HG03378 (cell line): ENCODE measurements around the gene FXYD7.
"Not testable (repeated sequence)": the region's sequence is repeated elsewhere in the genome, so short reads cannot be mapped to it uniquely, and the experiment has no call there.

Experiments
- ATAC-seq: cut with Tn5 transposase; IDR thresholded peaks from one replicate; pipeline ENCODE4 v1.9.1; 2021; ENCODE audit warnings: mild to moderate bottlenecking, moderate library complexity; ENCODE audit not compliant: unreplicated experiment

The FXYD7 gene, protein sequence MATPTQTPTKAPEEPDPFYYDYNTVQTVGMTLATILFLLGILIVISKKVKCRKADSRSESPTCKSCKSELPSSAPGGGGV

GRCh38 chr19:35143231-35143715, at the start of gene FXYD7:
Gene FXYD7 (plus strand): TSS chr19:35143255. CDS start chr19:35143334, 79 bp downstream.
- ATAC-seq = no peak

GRCh38 chr19:35093430-35093829, 49.6 kb upstream of the FXYD7 start:
- ATAC-seq = no peak

DNA sequence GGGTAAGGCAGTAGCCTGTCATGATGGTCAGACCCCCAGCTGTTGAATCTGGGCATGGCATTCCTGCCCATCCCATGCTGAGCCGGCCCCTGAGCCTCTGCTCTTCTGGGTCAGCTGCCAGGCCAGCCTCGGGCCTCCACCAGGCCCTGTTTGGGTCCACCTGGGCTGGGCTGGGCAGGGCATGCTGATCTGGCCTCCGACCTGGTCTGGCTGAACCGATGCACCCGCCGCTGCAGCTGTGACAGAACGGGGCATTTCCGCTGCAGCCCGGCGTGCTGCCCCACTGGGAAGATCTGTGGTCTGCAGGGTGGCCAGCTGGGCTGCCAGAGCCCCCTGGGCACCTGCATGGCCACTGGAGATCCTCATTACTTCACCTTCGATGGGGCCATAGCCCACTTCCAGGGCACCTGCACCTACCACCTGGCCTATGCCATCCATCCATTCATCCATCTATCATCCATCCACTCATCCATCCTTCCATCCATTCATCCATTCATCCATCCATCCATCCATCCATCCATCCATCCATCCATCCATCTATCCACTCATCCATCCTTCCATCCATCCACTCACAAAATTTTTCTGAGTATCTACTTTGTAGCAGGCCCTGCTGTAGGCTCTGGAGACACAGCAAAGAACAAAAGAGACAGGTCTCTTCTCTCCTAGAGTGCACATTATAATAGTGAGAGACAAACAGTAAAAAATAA, 49.0 kb upstream of the FXYD7 start:
- no peak for ATAC-seq

GRCh38 chr19:35094656-35095055, 48.4 kb upstream of the FXYD7 start:
- no peak for ATAC-seq

DNA sequence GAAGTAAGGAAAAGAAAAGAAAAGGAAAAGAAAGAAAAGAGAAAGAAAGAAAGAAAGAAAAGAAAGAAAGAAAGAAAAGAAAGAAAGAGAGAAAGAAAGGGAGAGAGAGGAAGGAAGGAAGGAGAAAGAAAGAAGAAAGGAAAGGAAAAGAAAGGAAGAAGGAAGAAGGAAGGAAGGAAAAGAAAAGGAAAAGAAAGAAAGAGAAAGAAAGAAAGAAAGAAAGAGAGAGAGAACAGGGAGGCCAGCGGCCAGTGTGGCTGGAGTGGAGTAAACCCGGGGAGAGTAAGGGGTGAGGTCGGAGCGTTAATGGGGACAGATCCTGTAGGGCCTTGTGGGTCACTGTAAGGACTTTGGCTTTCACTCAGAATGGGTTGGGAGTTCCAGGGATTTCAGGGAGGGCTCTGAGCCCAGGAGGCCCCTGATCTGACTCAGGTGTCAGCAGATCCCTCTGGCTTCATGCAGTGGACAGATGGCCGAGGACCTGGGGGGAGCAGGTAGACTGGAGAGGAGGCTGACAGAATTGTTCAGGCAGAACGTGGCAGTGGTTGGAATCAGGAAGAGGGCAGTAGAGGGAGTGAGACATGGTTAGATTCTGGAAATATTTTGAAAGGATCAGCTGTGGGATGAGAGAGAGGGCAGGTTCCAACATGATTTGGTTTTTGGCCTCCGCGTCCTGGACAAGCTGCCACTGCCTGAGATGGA, 47.2 kb upstream of the FXYD7 start:
- no peak for ATAC-seq

DNA sequence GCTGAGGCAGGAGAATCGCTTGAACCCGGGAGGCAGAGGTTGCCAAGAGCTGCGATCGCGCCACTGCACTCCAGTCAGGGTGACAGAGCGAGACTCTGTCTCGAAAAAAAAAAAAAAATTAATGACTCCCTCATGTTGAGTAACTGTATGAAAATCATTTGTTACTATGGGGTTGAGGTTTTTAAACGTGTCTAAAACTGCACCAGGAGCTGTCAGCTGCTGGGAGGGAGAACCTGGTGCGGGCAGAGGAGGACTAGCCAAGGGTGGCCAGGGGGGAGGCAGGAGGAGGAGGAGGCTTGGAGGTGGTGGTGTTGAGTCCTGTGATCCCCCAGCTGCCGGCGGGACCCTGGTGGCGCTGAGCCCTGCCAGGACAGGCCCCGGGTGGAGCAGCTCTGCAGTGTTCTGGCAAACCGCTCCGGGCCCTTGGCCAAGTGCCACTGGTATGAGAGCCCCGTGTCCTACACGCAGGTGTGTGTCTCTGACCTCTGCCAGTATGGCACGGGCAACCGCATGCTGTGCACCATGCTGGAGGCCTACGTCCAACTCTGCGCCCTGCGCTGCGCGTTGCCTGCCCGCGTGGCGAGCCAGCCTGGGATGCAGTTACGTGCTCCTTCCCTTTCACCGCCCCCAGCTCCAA, 44.5 kb upstream of the FXYD7 start:
- no peak for ATAC-seq

DNA sequence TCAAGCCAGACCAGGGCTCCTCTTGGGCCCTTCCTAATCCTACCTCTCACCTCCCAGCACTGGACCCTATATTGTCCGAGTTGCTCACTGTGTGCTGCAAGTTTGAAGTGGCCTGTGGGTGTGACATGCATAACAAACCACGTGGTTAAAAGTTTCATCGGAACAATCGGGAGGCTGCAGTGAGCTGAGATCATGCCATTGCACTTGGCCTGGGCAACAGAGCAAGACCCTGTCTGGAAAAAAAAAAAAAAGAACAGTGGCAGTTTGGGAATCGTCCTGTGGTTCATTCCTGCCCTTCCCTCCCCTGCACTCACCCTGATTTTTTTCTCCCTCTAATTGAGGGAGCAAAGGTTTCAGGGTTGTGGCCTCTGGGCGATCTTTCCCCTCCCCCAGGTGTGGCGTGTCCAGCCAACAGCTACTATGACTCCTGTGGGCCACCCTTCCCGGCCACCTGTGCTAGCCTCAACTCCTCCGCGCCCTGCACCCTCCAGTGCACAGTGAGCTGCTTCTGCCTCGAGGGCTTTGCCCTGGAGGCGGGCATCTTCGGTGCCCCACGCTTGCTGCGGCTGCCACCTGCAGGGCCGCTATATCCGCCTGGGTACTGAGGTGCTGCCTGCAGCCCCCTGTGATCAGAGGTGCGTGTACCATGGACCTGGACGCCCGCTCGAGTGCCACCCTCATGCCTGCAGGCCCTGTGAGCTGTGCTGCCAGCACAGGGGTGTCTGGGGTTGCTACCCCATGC, 43.7 kb upstream of the FXYD7 start:
- ATAC-seq = no peak

DNA sequence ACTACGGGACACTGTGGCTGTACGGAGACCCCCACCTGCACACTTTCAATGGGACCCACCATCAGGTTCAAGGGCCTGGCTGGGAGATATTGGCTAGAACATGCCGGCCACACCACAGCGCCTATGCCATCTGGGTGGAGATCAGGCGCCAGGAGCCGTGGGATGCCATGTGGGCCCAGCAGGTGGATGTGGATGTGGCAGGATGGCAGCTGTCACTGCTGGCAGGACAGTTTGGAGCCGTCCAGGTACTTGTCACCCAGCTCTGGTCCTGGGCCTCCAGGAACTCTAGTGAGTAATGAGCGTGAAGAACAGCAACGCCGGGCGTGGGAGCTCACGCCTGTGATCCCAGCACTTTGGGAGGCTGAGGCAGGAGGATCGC, 43.2 kb upstream of the FXYD7 start:
- no peak for ATAC-seq

DNA sequence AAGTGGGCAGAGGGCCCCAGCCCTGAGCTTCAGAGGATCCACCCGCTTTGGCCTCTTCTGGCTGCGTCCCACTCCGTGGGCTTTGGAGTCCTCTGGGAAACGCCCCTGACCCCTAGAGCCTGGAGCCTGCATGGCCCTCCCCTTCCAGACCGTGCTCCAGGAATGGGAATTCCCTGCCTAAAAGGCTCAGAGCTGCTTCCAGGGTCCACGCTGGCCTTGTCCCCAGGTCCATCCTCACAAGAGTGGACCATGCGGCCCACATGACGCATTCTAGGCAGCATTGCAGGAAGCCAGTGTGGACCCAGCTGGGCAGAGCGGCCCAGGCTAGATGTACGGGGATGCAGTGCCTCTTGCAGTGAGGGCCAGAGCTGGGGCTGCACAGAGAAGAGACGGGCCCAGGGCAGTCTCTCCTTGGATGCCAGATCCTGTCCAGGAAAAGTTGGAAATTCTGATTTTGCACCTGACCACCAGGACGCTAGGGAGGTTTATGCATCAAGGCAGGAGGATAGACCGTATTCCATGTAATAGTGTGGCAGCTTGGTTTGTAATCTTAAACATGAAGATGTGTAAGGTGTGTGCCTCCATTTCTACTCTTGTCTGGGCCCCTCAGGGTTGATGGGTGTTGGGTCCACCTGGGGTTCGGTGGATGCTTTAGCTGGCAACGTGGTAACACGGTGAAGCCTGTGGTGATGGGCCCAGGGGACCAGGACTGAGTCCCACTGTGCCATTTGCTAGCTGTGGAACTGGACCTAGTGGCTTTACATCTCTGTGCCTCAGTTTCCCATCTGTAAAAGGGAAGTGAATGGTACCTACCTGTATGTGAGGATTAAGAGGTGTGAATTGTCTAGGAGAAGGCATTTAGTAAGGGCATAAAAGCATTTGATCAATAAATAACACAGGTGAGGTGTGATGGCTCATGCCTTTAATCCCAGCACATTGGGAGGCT, 42.2 kb upstream of the FXYD7 start:
- no peak for ATAC-seq

DNA sequence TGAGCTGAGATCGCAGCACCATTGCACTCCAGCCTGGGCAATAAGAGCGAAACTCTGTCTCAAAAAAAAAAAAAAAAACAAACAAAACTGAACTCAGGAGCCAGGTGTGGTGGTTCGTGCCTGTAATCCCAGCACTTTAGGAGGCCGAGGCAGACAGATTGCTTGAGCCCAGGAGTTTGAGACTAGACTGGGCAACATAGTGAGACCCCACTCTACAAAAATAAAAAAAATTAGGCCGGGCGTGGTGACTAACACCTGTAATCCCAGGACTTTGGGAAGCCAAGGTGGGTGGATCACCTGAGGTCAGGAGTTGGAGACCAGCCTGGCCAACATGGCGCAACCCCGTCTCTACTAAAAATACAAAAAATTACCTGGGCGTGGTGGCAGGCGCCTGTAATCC, 41.1 kb upstream of the FXYD7 start:
- not testable (repeated sequence) for ATAC-seq

DNA sequence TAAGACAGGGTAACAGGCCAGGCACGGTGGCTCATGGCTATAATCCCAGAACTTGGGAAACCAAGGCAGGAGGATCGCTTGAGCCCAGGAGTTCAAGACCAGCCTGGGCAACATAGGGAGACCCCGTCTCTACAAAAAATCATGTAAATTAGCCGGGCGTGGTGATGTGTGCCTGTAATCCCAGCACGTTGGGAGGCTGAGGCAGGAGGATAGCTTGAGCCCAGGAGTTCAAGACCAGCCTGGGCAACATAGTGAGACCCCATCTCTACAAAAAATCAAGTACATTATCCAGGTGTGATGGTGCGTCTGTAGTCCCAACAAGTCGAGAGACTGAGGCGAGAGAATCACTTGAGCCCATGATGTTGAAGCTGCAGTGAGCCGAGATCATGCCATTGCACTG, 39.4 kb upstream of the FXYD7 start:
- not testable (repeated sequence) for ATAC-seq

DNA sequence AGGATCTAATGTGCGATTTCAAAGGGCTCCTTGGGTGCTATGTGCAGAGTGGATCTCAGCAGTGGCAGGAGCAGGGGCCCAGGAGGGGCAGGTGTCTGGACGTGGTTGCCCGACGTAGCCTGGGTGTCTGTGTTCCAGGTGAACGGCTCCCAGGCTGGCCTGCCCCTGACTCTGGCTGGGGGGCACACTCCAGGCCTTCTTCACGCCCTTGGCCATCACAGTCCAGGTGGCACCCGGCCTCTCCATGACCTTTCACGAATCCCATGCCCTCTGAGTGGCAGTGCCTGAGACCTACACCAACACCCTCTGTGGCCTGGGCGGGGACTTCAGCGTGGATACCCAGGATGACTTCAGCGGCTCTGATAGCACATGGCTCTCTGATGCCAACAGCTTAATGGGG, 38.7 kb upstream of the FXYD7 start:
- no peak for ATAC-seq

DNA sequence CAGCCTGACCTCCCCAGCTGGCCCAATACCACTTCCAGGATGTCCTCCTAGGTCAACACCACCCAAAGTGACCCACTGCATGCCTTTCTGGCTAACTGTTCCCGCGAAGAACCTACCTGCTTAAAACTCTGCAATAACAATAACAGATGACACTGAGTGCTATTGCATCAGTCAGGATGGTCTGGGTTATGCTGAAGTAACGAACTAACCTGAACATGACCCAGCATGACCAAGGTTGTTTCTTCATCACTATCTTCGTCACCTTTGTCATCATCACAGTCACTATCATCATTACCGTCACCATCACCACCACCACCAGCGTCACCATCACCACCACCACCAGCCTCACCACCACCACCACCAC, 38.0 kb upstream of the FXYD7 start:
- ATAC-seq = no peak

GRCh38 chr19:35105411-35106290, 37.4 kb upstream of the FXYD7 start:
- no peak for ATAC-seq

GRCh38 chr19:35106291-35106583, 36.8 kb upstream of the FXYD7 start:
- ATAC-seq = no peak

- ATAC-seq = no peak
These were observed 36.0 kb upstream of the FXYD7 start for GRCh38 chr19:35106898-35107541.

DNA sequence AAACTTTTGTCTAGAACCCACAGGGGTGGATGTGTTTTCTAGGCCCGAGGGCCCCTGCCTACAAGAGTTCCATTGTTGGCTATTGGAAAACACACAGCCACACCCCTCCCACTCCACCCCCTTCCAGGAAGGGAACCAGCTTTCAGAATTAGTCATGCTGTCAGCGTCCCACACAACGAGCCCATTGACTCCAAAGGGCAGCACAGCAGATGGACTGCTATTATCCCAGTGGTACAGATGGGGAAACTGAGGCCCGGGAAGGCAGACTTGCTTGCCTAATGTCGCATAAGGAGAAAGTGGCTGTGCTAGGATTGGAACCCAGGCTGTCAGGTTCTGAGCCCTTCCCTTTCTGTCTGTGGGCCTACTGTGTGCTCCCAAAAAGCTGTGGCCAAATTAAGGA, 35.5 kb upstream of the FXYD7 start:
- ATAC-seq = no peak

- no peak for ATAC-seq
These were observed 34.3 kb upstream of the FXYD7 start for GRCh38 chr19:35108730-35109129.
